HG02870 (cell line): Measurements from ENCODE around the gene TNRC6C.
"Not testable (repeated sequence)": the region's sequence is repeated elsewhere in the genome, so short reads cannot be mapped to it uniquely, and the experiment has no call there.

Experiments used
- ATAC-seq: cut with Tn5 transposase; IDR thresholded peaks from one replicate; pipeline ENCODE4 v1.9.1; 2021; ENCODE audit warnings: mild to moderate bottlenecking, moderate library complexity; ENCODE audit not compliant: unreplicated experiment

TNRC6C gene

GRCh38 chr17:78075545-78075944, 117.0 kb downstream of the TNRC6C start:
- no peak for ATAC-seq

DNA sequence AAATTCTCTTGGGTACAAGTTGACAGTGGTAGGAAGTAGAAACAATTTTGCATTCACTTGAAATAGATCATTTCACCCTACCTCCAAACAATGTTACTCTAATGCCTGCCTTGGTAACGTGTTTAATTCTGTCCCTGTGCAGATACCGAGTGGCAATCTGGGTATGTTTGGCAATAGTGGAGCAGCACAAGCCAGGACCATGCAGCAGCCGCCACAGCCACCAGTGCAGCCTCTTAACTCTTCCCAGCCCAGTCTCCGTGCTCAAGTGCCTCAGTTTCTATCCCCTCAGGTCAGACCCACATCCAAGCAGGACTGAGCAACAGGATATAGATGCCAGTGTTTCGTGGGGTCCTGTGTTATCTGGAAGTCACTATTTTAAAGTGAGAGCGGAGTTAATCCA, 120.8 kb downstream of the TNRC6C start:
- ATAC-seq = no peak

- ATAC-seq = no peak
Observed at GRCh38 chr17:78081551-78081950, 123.0 kb downstream of the TNRC6C start.

DNA sequence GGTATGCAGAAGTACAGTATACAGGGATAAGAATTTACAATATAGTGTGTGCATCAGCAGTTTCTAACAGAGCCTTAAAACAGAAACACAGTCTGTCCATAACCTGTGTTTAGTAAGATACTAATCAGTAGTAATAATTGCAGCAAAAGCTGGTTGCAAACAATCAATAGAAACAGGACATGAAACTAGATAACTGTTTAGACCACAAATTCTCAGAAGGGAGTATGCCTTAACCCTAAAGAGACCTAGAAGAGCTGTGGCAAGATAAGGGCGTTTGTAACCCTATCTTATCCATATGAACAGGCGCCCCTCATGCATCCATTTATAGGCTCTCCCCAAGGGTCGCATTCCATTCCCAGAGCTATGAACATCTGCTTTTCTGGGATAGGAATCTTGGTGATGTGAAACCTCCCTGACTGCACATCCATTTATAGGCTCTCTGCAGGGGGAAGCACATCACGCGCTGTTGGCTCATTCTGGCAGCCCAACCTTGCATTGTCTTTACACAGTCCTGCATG, 123.9 kb downstream of the TNRC6C start:
- ATAC-seq = not testable (repeated sequence)

DNA sequence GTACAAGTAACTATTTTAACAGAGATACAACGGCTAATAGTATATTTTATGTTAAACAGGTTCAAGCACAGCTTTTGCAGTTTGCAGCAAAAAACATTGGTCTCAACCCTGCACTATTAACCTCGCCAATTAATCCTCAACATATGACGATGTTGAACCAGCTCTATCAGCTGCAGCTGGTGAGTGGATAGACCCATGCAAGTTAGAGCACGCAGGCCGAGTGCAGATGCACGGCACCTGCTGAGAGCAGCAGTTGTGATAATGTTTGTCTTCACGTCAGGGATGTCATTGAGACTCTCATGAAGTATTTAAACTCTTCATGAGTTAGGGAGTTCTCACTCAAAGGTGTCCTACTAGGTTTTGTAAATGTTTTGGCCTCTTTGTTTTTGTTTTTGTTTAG, 124.5 kb downstream of the TNRC6C start:
- no peak for ATAC-seq

DNA sequence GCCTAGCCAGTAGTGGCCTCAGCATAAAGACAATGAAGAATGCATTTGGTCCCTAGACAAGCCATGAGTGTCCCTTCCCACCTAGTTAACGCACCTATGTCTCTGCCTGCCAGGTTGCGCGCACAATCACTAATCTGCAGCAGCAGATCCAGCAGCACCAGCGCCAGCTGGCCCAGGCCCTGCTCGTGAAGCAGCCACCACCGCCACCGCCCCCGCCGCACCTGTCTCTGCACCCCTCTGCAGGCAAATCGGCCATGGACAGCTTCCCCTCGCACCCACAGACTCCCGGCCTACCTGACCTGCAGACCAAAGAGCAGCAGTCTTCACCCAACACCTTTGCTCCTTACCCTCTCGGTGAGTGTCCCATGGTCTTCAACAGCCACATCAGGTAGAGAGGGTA, 128.2 kb downstream of the TNRC6C start:
- ATAC-seq = no peak

GRCh38 chr17:78088529-78088928, 130.0 kb downstream of the TNRC6C start:
- no peak for ATAC-seq

- no peak for ATAC-seq
Observed at GRCh38 chr17:78089576-78090281, 131.2 kb downstream of the TNRC6C start.

GRCh38 chr17:78092794-78093324, 134.4 kb downstream of the TNRC6C start:
- no peak for ATAC-seq

DNA sequence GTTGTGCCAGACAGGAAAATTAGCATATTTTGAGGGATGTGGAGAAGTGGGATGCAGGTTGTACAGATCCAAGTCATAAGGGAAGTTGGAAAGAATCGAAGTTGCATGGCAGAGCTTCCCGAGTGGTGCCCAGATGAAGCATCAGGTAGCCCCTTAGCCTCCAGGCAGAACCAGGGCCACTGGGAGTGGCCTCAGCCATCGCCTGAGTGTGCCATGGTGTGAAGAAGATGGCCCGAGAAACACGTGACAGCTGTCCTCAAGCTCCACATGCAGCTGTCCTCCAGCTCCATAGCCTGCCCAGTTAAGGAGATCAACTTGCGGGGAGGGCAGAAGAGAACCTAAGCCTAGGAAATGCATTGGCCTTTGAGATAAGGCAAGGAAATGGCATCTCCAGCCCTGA, 136.5 kb downstream of the TNRC6C start:
- no peak for ATAC-seq

DNA sequence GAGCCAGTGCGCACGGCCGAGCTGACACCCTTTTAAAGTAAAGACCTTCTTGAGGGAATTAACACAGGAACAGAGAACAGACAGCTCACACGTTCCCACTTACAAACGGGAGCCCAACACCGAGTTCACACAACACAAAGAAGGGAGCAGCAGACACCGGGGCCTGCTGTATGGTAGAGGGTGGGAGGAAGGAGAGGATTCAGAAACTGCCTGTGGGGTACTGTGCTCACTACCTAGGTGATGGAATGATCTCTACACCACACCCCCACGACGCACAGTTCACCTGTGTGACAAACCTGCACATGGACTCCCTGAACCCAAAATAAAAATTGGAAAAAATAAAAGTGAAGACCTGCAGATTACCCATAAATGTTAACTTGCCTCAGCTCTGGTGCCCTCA, 137.6 kb downstream of the TNRC6C start:
- ATAC-seq = no peak

- no peak for ATAC-seq
Observed at GRCh38 chr17:78101112-78101511, 142.6 kb downstream of the TNRC6C start.

- ATAC-seq = no peak
Observed at GRCh38 chr17:78101542-78101941, 143.0 kb downstream of the TNRC6C start.

DNA sequence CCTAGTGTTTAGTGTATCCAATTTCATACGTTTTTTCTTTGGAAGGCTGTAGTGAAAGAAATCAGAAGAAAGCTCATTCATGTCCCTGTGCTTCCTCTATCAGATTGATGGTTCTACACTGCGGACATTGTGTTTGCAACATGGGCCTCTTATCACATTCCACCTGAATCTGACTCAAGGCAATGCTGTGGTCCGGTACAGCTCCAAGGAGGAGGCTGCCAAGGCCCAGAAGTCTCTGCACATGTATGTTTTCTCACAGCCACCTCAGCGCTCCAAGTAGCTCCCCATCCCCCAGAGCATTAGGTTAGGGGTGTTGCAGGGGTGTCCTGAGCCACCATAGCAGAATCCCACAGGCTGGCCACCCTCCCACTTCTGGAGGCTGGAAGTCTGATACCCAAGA, 144.8 kb downstream of the TNRC6C start:
- ATAC-seq = no peak

GRCh38 chr17:78104540-78104941, 146.0 kb downstream of the TNRC6C start:
- ATAC-seq = no peak

- no peak for ATAC-seq
Observed at GRCh38 chr17:78105101-78105500, 146.6 kb downstream of the TNRC6C start.

GRCh38 chr17:78105551-78105950, 147.0 kb downstream of the TNRC6C start:
- no peak for ATAC-seq

GRCh38 chr17:78106211-78106610, 147.7 kb downstream of the TNRC6C start:
- no peak for ATAC-seq

- no peak for ATAC-seq
Observed at GRCh38 chr17:78107457-78107856, 149.0 kb downstream of the TNRC6C start.

- no peak for ATAC-seq
Observed at GRCh38 chr17:78107976-78108725, 149.6 kb downstream of the TNRC6C start.

- no peak for ATAC-seq
Observed at GRCh38 chr17:78108726-78109488, 150.4 kb downstream of the TNRC6C start.

GRCh38 chr17:78109489-78109761, 150.9 kb downstream of the TNRC6C start:
- ATAC-seq = no peak
